Adrenal gland (tissue), 12 donors: ENCODE data around the gene ZNF492. TPM values are rescaled to one million over a fixed set of nuclear protein-coding genes. Genes with fewer than 3 reads are reported as not detected.

Experiments used
- DNase-seq, 7 donors: peaks; one replicate each; pipeline ENCODE4 v3.0.0-alpha.2; 2019 to 2020
- H3K27ac ChIP-seq, 5 donors: fragments of 200-600 bp; sonication (generic) in 4 of 5; 1 replicate in 3 of 5; 2 replicates in 2 of 5; pipeline versions ENCODE4 v1.5.1 to v1.8.0; 2016 to 2020; ENCODE audit warnings: mild to moderate bottlenecking in 1 of 5
- H3K27me3 ChIP-seq: fragments of 200-600 bp; 2 replicates; pipeline ENCODE4 v1.8.0; 2021
- H3K36me3 ChIP-seq, 2 donors: fragments of 200-600 bp; replicated peaks in 1 of 2; 1 replicate in 1 of 2; 2 replicates in 1 of 2; pipeline versions ENCODE4 v1.5.1 to v1.8.0; 2018 to 2022
- H3K4me1 ChIP-seq, 2 donors: fragments of 200-600 bp; replicated peaks in 1 of 2; 1 replicate in 1 of 2; 2 replicates in 1 of 2; pipeline versions ENCODE4 v1.5.1 to v1.8.0; 2018 to 2021
- H3K4me3 ChIP-seq, 4 donors: fragments of 200-600 bp; sonication (generic) in 3 of 4; one replicate each; pipeline ENCODE4 v1.5.1; 2016 to 2018
- H3K9me3 ChIP-seq, 3 donors: fragments of 200-600 bp; sonication (generic) in 1 of 3; replicated peaks in 1 of 3; 1 replicate in 2 of 3; 2 replicates in 1 of 3; pipeline versions ENCODE4 v1.5.1 to v1.8.0; 2016 to 2021
- POLR2A ChIP-seq, 2 donors: fragments of 450-650 bp; IDR thresholded peaks; one replicate each; pipeline ENCODE4 v1.6.1; 2017; ENCODE audit warnings: antibody characterized with exemption in 2 of 2, mild to moderate bottlenecking in 2 of 2, moderate library complexity in 1 of 2
- WGBS, 4 donors: extraction: QIAGEN DNeasy Blood & Tissue Kit in 2 of 4; methylation state at CpG; one replicate each; pipeline versions ENCODE4 v1.1.5 to v1.1.7; 2013 to 2017; 5-methylcytosine and 5-hydroxymethylcytosine counted together
- intact Hi-C, 2 donors: fragments of 100-400 bp; cut with DNase I; formaldehyde crosslinking; loops; one replicate each; pipeline versions ENCODE4 v1.14.1 to v1.15.0; 2022 to 2023
- polyA plus RNA-seq, 3 donors: library from polyadenylated mRNA; stranded (reverse); fragments of 200-250 nt in 2 of 3; fragments of 350-450 nt in 1 of 3; fragmentation: Illumina TruSeq in 1 of 3; extraction: RNeasy Lipid Tissue Mini Kit (QIAGEN cat#74804) in 1 of 3; gene quantifications; one replicate each; pipeline ENCODE4 v1.2.3, GENCODE V29; 2013 to 2014
- total RNA-seq, 9 donors: library from RNA; depleted of rRNA in 4 of 9; stranded (reverse); fragments of >200 nt in 4 of 9; fragments of 120-200 nt in 1 of 9; fragmentation: NEBNext Ultra II Directional in 1 of 9; extraction: Animal tissue kit (Norgen Biotek cat#: 25700) in 1 of 9; gene quantifications; one replicate each; pipeline versions ENCODE4 v1.1.0 to v1.2.4, GENCODE V29; 2013 to 2023
- TF ChIP-seq, protein P1 (sequence below), 6 experiments: fragments of 450-650 bp in 4 of 6; fragments of 200-600 bp in 2 of 6; sonication (generic) in 1 of 6; IDR thresholded peaks; 1 replicate in 5 of 6; 2 replicates in 1 of 6; pipeline versions ENCODE4 v1.5.1 to v1.8.0; 2016 to 2021; ENCODE audit warnings: antibody characterized with exemption in 6 of 6, mild to moderate bottlenecking in 2 of 6, moderate library complexity in 1 of 6
- donor health status: healthy with polysubstance abuse.
- donor health status: Bipolar disorder and iron deficiency.
- donor health status: DM: yes; HTN: yes; CAD: no.
- donor health status: DM: no; HTN: no; CAD: no.
- donor health status: DM: no; HTN: no; CAD: no.
- donor health status: DM: yes; HTN: yes; CAD: no.

Gene ZNF492
- total and polyA plus RNA-seq, 12 donors, result under 0.01 to 0.94 (median 0.13) TPM; not detected in 4

DNA sequence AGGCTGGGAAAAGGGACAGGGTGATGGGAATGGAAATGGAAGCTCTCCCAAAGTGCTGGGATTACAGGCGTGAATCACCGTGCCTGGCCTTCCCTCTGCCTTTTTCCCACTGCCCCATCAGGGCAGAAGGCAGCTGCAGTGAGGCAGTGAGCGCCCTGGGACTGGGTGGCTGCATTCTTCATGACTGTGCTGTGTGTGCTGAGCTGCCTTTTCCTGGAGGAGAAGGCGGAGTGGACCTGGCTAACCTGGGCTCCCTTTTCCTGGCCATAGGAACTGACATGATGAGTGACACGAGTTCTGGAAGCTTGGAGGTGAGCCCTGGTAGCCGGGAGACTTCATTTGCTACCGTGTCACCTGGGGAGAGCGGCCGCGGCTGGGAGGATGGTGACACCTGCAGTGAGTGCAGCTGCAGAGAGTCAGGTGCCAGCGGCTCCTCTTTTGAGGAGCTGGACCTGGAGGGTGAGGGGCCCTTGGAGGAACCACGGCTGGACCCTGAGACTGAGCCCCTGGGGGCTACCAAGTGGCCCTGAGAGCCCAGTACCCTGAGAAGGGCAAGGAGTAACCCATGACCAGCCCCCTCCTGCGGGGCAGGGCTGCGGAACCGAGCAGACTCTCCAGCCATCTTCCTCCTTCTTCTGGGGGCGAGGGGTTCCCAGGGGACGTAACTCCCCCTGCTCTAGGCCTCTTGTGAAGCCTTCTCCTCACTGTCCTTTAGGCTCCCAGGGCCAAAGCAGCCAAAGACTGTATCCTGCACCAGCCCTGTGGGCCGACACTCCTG, 26.3 kb upstream of the ZNF492 start:
- Histone ChIP-seq H3K4me3 (no peak overlapping the region), H3K4me1 (no peaks in the 10 kb centered on the region), H3K9me3 (no peaks in the 10 kb centered on the region), H3K36me3 (no peaks in the 10 kb centered on the region), H3K27me3 (no peaks in the 10 kb centered on the region), H3K27ac (no peak overlapping the region)
- 71 to 82% (median 75%) methylated on average over 10 to 18 of the region's 18 CpGs for whole genome bisulfite sequencing, 4 donors
- TF ChIP-seq, protein P1, sequence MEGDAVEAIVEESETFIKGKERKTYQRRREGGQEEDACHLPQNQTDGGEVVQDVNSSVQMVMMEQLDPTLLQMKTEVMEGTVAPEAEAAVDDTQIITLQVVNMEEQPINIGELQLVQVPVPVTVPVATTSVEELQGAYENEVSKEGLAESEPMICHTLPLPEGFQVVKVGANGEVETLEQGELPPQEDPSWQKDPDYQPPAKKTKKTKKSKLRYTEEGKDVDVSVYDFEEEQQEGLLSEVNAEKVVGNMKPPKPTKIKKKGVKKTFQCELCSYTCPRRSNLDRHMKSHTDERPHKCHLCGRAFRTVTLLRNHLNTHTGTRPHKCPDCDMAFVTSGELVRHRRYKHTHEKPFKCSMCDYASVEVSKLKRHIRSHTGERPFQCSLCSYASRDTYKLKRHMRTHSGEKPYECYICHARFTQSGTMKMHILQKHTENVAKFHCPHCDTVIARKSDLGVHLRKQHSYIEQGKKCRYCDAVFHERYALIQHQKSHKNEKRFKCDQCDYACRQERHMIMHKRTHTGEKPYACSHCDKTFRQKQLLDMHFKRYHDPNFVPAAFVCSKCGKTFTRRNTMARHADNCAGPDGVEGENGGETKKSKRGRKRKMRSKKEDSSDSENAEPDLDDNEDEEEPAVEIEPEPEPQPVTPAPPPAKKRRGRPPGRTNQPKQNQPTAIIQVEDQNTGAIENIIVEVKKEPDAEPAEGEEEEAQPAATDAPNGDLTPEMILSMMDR (IDR thresholded peaks at IDR 0.05), result no peak
- TF ChIP-seq POLR2A (IDR thresholded peaks at IDR 0.05), result no peak
- DNase-seq, result no peak
- intact Hi-C loops, result no loop called here

DNA sequence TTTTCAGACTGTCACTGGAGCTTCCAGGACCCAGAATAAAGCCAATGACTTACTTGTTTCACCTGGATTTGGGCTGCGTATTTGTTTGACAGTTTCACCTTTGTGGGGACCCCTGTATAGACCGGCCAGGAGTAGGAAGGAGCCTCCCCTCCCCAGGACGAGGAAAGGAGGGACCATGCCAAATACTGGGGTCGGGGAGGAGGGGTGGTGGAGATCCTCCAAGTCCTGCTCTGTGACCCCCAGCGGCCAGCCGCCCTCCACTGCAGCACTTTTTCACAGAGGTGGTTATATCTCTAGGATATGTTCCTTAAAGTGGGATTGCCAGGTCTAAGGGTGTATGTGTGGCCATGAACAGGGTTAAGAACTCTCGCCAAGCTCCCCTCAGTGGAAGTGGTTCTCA, 25.7 kb upstream of the ZNF492 start:
- H3K27ac ChIP-seq, result no peak overlapping the region
- H3K4me3 ChIP-seq, result no peak overlapping the region
- DNase-seq, result no peak
- no peaks in the 10 kb centered on the region for H3K9me3 ChIP-seq
- no peaks in the 10 kb centered on the region for H3K27me3 ChIP-seq
- TF ChIP-seq POLR2A (IDR thresholded peaks at IDR 0.05), result no peak
- TF ChIP-seq, protein P1 (IDR thresholded peaks at IDR 0.05), result no peak
- no peaks in the 10 kb centered on the region for H3K36me3 ChIP-seq
- no peaks in the 10 kb centered on the region for H3K4me1 ChIP-seq
- WGBS, 4 donors, result 80 to 85% (median 82%) methylated on average over 6 to 7 of the region's 7 CpGs
- intact Hi-C loops, result no loop called here

DNA sequence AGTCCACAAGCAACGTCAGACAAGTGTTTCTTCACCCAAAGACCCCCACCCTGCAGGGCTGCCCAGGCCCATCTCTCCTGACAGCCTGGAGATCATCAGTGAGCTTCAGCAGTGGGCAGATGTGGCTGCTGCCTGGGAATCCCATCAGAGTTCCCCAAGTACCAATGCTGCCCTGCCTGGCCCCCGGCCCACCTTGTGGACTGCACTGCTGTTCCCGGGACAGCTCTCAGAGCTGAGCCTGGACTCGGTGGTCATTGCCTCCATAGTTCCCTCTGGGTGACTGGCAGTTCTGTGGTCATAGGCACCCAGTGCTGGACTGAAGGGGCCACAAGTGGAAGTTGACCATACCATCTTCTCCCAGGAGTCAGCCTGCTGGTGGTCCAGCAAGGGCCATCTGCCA, 24.5 kb upstream of the ZNF492 start:
- intact Hi-C loops, result no loop called here
- no peak for DNase-seq
- Histone ChIP-seq H3K4me1 (no peaks in the 10 kb centered on the region), H3K27ac (no peak overlapping the region), H3K36me3 (no peaks in the 10 kb centered on the region), H3K9me3 (no peaks in the 10 kb centered on the region), H3K4me3 (no peak overlapping the region), H3K27me3 (no peaks in the 10 kb centered on the region)
- WGBS, 4 donors, result 40 to 71% (median 56%) methylated on average over 1 to 4 of the region's 4 CpGs
- TF ChIP-seq, protein P1 (IDR thresholded peaks at IDR 0.05), result no peak
- no peak for TF ChIP-seq POLR2A (IDR thresholded peaks at IDR 0.05)

DNA sequence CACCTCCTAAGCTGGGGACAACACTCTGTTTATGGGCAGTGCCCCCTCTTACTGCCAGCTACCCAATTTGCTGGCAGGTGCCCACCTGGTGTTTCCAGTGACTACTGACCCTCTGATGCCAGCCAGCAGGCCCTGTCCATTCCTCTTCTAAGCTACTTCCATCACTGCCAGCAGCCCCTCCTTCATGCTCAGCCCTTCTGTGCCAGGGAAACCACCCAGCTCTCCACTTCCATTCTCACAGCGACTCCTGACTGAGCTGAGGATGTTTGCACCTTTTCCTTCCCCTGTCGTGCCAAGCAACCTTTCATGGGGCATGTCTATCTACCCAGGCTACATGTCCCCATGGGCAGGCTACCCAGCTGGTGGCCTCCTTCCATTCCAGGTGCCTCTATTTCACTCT, 24.0 kb upstream of the ZNF492 start:
- H3K27me3 ChIP-seq, result no peaks in the 10 kb centered on the region
- H3K9me3 ChIP-seq, result no peaks in the 10 kb centered on the region
- H3K36me3 ChIP-seq, result no peaks in the 10 kb centered on the region
- TF ChIP-seq POLR2A (IDR thresholded peaks at IDR 0.05), result no peak
- TF ChIP-seq, protein P1 (IDR thresholded peaks at IDR 0.05), result no peak
- no peak overlapping the region for H3K4me3 ChIP-seq
- WGBS, 4 donors, result 61 to 75% (median 64%) methylated on average over 2 of the region's 2 CpGs
- H3K27ac ChIP-seq, result no peak overlapping the region
- DNase-seq, result no peak
- H3K4me1 ChIP-seq, result no peaks in the 10 kb centered on the region
- intact Hi-C loops, result no loop called here
